HG03025 (cell line): ENCODE data around the gene NRIP3.

ENCODE experiments used
- ATAC-seq: cut with Tn5 transposase; IDR thresholded peaks from one replicate; pipeline ENCODE4 v1.9.1; 2021; ENCODE audit warnings: mild to moderate bottlenecking, moderate library complexity; ENCODE audit not compliant: unreplicated experiment, low FRiP score

The NRIP3 gene

DNA sequence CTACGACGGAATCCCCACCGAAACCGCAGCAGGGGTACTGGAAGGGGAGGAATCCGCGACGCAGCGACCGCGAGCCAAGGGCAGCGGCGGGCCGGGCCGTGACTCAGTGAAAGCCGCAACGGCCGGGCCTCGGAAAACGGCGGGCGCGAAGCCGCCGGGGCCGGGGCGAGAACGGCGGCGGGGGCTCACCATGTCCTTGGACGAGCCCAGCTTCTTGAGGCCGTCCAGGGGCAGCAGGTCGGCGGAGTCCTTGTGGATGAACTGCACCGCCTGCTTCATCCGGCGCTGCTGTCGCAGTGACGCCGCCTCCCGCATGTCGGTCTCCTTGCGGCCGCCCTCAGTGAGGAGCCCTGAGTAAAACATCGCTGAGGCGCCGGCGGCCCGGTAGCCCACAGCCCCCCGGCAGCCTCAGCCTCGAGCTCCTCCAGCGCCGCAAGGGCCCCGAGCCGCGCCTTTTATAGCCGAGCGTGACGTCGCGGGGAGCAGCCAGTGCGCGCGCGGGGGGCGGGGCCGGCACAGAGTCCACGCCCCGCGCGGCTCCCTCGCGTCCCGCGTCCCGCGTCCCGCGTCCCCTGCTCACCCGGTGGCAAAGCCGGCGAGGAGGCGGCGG is at the start of gene NRIP3:
NRIP3 (minus strand) TSS at position 429 of the 610 bp plus-strand sequence; CDS start at position 363, 66 bp downstream.
- no peak for ATAC-seq

DNA sequence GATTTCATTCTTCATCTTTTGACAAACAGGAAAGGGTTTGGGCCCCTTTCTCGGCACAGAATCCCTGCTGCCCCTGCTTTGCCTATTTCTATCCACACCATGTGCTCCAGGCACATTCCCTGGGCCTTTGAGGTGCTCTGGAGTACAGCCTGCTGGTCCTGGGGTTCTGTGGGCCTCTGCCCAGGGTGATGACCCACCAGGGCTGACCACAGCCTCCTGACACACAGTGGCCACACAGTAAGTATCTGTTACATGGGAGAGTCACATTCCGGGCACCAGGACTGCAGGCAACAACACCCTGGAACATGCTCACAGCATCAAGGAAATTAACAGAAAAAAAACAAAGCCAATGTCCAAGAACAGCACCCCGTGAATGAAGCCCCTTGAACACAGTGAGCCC is 48.5 kb upstream of the NRIP3 start:
- no peak for ATAC-seq

DNA sequence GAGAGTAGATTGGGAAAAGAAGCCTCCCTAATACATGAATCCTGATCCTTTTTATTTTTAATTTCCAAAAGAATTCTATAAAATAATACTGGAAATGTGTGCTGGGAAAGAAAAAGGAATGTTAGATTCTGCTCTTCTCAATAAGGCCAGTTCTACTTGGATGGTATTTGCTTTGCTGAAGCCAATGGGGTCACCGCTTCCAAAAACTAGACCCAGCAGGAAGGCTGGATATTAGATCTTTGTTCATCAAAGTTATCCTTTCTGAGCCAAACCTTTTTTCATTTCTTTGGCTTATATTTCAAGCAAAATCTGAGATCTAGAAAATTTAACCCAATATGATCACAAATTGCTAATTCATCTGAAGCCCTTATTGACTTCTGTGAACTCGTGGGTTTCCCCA is 46.2 kb upstream of the NRIP3 start:
- ATAC-seq, result no peak

DNA sequence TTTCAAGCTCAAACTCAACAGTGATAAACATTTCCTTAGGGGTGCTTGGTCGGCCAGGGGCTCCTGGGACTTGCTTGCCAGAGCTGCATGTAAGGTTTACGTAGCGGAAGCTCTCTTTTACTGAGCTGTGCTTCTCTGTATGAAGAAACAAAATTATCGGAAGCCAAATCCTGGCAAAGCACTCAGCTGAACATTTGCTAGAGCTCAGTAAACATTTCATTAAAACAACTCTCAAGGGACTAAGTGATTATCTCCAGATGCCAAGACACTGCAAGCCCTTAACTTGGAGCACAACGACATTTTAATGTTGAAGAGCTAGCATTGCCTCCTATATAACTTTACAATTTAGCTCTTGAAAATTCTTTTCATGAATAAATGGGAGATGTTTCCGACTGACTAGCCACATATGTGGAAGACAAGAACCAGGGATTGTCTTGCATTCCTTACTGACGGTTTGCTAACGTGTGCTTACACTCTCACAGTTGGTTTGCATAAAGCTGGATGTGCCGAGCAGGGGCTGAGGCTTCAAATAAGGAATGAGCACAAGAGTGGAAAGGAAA is 44.2 kb upstream of the NRIP3 start:
- no peak for ATAC-seq

DNA sequence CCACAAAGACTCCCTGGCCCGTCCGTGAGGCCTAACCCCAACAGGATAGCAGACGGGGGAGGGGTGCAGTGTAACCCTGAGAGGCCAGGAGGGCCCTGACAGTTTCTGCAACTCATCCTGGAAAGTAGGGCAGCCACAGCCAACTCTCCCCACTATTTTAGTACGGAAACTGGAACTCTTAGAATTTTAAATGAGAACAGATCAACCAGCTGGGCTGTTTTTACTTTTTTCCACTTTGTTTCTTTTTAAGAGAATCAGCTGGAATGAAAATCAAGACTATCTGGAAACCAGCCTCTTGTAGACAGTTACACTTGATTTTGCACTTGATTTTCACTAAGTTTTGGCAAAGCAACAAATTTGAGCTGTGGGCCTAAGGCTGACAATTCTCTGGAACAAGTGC is 42.7 kb upstream of the NRIP3 start:
- ATAC-seq, result no peak

DNA sequence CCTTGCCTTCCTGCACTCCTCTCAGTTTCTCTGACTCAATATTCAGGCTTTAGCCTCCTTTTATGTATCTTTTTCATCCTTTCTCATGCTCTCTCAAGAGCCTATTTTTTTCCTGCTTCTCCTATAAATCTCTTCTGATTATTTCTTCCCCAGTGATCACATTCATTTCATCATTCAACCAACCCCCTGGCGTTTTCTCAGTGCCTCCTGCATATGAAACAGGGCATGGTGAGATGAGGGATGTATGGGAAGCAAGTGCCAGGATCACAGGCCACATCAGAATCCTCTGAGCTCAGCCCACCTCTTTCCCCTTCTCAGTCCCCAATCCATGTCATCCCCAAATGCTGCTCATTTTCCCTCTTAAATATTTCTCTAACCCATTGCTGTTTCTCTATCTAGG is 38.7 kb upstream of the NRIP3 start:
- no peak for ATAC-seq

DNA sequence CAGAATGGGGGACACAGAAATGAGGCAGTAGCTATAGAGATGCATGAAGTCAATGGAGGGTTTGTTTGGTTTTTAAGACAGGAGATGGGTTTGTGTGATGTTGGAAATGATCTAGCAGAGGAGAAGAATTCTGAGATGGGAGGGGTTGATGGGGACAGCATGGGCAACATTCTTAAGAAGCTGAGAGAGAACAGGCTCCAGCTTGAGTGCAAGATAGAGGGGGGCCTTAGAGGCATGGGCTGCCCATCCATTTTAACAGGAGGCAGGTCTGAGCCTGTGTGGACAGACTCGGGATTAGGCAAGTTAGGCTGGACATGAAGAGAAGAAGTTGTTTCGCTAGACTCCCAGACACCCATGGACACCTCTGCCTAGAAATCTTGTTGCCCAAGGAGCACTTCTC is 37.9 kb upstream of the NRIP3 start:
- ATAC-seq, result no peak

DNA sequence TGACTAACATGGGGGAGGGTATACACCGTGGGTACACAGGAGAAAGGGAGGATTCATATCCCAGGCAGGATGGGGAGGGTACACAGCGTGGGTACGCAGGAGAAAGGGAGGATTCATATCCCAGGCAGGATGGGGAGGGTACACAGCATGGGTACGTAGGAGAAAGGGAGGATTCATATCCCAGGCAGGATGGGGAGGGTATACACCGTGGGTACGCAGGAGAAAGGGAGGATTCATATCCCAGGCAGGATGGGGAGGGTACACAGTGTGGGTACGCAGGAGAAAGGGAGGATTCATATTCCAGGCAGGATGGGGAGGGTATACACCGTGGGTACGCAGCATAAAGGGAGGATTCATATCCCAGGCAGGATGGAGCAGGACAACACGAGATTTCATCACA is 36.6 kb upstream of the NRIP3 start:
- no peak for ATAC-seq

DNA sequence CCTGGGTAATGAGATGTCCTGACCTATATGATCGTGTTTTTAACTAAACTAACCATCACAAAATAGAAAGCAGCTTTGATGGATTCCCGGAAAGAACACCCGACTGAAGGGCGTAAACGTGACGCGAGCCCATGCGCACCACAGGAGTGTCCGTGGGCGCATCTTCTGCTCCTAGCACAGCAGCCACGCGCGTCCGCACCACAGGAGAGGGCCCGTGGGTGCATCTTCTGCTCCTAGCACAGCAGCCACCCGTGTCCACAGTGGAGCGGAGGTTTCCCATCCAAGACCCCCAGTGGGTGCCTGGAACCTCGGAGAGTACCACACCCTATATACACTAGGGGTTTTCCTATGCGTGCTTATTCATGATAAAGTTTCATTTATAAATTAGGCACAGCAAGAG is 36.1 kb upstream of the NRIP3 start:
- ATAC-seq, result no peak

DNA sequence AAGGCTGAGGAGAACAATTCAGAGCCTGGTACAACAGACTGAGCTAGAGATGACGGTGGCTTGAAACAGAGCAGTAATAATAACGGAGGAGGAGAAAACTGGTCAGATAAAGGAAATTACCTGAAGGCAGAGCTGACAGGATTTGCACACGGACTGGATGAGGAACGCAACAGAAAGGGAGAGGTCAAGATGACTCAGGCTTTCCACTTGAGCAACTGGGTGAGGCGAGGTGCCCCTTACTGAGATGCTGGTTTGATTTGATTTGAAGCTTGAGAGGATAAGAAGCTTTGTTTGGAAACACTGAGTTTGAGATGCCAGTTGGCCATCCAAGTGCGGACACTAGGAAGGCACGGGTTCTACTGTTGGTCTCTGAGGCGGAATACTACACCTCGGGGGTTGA is 35.4 kb upstream of the NRIP3 start:
- ATAC-seq, result no peak

DNA sequence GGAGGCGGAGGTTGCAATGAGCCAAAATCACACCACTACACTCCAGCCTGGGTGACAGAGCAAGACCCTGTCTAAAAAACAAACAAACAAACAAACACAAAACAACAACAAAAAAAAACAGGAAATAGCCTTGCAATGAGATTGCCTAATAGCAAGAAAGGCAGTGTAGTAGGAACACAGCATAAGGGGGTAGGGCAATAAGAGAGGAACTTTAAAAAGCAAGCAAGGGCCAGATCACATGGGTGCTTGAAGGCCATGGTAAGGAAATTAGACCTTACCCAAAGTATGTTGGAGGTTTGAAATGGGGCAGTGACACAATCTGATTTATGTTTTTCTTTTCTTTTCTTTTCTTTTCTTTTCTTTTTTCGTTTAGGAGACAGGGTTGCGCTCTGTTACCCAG is 34.7 kb upstream of the NRIP3 start:
- no peak for ATAC-seq

DNA sequence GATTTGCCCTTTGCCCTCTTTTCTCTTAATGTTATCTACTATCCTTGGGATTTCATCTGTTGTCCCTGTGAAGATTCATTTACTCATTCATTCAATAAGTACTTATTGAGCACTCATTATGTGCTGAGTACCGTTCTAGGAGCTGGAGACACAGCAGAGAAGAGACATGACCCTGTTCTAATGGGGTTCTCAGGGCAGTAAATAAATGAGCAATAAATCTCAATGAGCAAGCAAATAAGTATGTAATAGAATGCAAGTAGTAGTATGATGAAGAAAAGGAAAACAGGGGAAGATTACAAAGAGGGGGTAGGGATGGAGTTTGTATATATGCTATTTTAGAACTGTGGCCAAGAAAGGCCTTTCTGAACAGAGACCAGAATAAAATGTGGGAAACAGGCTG is 34.2 kb upstream of the NRIP3 start:
- ATAC-seq, result no peak

DNA sequence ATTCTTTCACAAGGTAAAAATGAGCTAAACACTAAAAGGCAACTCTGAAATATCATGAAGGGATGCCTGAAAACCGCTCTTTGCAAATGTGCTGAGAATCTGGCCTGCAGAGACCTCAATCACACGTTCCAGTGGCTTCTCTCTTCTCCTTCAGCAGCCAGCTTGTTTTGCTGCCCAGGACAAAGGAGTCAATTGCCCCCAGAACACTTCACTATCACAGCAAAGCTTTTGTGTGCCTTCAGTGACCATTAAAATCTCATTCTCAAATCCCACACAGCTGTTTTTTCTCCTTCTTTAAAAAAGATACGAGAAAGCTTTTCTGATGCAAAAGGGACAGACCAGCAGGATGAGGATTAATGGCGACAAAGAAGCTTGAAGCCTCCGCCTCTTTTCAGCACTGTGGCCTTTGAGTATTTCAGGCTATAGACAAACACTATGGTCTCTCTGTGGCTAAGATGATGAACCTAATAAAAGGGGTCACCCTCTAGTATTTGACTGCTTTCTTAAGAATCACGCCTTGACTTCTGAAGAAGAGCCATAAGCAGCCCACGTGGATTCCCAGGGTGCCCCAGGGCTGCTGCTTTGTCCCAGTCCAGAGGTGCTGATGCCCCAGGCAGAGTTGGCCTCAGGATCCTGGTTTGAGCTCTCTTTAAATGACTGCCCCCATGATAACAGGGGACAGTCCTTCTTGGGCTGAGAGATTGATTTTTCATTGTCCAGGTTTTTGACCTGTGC is 33.4 kb upstream of the NRIP3 start:
- ATAC-seq, result no peak

DNA sequence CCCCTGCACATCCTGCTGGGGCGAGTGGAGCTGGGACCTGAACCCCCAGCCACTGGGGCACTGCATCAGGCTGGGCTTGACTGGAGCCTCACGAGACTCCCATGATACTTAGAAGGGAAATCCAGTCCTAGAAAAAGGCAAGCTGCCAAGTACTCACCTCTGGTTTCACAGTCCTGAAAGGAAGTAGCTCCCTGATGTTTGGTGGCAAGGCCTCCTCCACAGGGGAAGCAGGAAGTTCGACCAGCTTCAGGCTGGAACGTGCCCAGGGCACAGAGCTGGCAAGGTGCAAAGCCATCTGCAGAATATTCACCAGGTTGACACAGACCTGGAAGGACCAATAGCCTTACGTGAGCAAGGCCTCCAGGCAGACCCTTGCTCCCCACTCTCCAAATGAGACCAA is 26.8 kb upstream of the NRIP3 start:
- ATAC-seq, result no peak

DNA sequence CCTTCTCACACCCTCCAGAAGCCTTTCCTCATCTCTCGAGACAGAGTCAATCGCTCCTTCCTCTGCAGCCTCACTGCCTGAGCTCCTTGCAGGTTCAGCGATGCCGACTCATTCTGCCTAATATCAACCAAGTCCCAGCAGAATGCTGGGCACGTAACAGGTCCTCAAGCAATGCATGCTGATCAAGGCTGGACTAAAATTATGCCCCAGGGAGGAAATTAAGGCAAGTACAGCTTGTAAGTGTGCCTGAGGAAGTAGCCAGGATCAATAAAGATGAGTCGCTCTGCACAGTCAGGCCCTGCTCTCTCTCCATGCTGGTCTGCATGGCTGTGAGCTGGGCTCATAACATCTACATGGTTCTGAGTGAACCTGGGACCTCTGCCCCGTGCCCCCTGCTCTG is 25.6 kb upstream of the NRIP3 start:
- no peak for ATAC-seq

DNA sequence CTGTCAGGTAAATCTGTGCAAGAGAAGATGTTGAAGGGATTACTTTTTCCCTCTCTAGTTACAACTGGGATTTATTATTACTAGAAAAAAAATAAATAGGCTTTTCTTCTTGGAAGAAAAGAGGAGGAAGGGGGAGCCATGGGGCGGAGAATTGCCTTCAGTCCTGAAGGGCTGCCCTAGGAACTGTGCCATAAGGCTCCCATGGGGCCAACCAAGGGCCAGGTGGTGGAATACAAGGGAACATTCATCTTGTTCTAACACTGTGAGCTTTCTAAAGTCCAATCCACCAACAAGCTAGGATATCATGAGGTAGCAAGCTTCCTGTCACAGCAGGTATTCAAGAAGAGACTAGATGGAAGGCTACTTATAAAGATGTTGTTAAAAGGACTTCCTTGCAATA is 24.8 kb upstream of the NRIP3 start:
- ATAC-seq, result no peak

DNA sequence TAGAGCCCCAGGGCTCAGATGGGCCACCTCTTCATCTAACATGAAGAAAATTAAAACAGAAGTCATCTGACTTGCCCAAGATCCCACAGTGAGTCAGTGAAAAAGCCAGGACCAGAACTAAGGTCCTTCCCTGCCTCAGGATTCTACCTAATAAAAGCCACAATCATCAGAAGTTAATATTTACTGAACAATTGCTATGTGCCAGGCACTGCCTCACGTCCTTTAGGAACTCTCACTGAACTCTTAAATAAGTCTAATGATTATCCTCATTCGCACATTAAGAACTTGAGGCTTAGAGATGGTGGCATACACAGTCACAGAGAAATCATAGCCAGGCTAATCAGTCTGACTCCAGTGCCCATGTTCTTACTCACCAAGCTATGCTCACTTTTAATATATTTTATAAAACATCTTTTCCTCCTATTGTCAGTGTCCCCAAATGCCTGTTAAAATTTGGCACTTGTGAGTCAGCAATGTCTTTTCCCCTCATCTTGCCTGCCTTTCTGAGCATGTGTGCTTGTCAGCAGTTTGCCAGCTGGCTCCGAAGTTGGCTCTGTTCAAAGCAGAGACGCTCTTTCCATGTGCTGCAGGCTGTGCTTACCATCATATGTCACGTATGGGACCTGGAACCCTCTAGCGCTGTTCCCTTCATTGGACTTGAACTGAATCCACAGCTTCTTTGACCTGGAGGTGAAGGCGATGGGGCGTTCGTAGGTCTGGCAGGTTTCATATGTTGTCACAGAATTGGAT is 21.5 kb upstream of the NRIP3 start:
- no peak for ATAC-seq

DNA sequence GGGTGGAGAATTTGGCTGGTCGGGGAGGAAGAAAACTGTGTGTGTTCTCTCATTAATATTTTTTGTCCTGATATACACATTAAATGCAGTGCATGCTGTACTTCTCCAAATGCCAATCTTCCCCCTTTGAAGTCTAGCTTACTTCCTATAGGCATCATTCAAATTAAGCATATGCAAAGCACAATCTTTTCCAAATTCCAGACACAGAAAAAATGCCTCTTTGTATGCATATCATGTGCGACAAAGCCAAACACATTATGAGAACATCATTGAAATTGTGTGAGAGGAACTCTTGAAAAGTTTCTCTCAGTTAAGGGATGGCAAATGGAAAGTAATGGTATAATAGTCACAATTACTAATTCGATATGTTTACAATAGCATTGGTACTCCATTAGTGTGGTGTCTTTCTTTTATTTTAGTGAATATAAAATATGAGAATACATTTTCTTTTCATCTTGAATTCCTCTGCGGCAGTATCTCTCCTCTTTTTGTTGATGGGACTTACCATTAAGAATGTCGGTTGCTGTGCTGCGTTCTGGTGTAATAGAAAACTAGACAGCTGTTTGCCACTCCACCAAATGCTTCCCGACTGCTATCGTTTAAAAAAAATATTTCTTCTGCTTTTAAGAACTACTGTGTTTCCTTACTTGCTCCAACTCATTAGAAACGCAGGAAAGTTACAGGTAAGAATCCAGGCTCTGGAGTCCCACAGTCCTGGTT is 19.3 kb upstream of the NRIP3 start:
- no peak for ATAC-seq

DNA sequence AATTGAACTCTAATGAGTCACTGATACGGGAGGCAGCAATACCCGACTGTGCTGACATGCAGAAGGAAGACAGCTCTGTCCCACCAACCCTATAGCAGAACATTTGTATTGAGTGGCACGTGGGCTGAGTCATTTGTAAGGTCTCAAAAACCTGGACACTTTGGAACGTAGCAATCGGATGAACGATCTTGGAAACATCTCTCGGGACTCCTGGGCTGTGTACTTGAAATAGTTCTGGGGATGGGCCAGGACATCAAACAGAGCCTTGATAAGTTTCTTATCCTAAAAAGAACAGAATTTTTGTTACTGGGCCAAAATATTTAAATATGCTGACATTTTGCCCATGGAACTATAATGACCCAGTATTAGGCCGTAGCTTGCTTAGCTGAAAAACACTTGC is 17.1 kb upstream of the NRIP3 start:
- ATAC-seq, result no peak

DNA sequence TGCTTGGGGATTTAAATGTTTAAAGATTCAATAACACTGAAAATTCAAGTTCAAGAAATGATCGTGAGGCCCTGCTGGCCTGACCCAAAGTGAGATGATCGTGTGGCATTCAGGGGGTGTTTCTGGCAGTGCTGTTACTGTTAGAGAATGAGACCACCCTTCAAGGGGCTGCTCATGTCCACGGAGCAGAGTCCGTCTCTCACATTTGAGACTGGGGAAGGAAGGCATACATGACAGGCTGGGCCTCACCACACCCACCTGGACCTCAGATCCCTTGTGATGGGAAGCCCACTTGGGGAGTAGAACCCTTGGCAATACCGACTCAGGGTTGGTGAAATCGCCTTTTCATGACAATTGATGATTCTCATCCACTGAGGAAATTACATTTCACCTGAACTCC is 16.1 kb upstream of the NRIP3 start:
- no peak for ATAC-seq

DNA sequence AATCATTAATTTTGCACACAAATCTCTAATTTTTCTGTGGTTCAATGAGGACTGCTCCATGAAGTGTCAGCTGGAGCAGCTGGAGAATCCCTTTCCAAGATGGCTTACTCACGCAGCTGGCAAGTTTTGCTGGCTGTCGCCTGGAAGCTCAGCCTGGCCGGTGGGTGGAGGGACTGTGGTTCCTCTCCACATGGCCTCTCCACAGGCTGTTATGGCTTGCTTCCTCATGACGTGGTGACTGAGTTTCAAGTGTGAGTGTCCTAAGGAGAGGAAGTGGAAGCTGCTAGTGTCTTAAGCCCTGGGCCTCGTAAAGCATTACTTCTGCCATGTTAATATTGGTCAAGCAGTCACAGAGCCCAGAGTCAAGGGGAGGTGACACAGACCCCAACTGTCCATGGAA is 14.0 kb upstream of the NRIP3 start:
- ATAC-seq, result no peak
